ENCODE results near the gene VSIG10L2. TPM values are rescaled to one million over a fixed set of nuclear protein-coding genes. Genes with fewer than 3 reads are reported as not detected.

Gene VSIG10L2
- total RNA-seq, 1 experiment from 2014 or later: not detected

DNA sequence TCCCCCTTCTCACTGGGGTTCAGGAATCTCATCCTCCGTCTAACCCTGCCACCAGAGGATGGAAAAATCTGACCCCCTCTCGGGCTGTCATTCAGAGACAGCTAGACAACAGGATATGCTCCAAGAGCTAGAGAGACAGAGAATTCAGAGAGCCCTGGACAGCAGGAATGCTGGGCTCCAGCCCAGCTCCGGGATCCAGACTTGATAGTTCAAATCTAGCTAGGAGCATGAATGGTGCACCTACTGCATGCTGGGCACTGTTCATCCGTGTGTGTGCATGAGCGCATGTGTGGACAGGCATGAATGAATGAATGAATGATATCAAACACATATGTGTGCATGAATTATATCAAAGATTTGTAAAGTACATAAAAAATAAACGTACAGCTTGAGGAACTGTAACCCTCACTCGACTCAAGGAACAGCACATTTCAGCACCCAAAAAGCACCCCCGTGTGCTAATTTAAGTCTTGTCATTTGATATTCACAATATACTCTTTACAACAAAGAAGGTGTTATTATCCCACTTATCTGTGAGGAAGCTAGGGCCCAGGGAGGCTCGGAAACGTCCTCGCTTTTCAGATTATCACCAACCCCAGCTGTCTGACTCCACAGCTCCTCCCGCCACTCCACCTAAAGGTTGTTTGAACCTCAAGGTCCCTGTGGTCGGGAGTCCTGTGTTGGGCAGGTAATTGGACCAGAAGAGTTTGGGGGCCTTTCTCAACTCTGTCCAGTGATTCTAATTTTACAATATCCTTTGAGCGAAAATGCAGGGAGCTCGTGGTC is 640 bp upstream of the VSIG10L2 start:
- peaks cover 7 to 16% of the 10 kb centered on the region in 2 experiments for H3K4me1 ChIP-seq (ENCODE audit: control insufficient read depth in 1 of 2, insufficient read depth in 2 of 2, low read length in 2 of 2)
- no peak for ATAC-seq
- DNase-seq (ENCODE audit: low read depth, low spot score): no peak
- RAD21 ChIA-PET (ENCODE audit: low non-redundant PET in 1 of 2, low total read pairs in 2 of 2, uncharacterized antibody in 2 of 2, unreplicated experiment in 2 of 2): no interaction called here
- H2AFZ ChIP-seq (ENCODE audit: low read depth, low read length, poor library complexity, severe bottlenecking): no peak overlapping the region
- TF ChIP-seq FOSL1 (IDR thresholded peaks at IDR 0.05; ENCODE audit: low read depth) (no peak), SRF (IDR thresholded peaks at IDR 0.05; ENCODE audit: low read depth) (no peak), EZH2phosphoT487 (IDR thresholded peaks at IDR 0.05; ENCODE audit: borderline replicate concordance) (no peak), YY1 (IDR thresholded peaks at IDR 0.05; ENCODE audit: extremely low read depth, insufficient replicate concordance, low read depth, low read length) (no peak), ZFX (IDR thresholded peaks at IDR 0.05) (no peak), EZH2 (IDR thresholded peaks at IDR 0.05) (no peak), TCF7L2 (IDR thresholded peaks at IDR 0.05; ENCODE audit: borderline replicate concordance, extremely low read depth, insufficient read depth, insufficient read length) (no peak), ZNF274 (IDR thresholded peaks at IDR 0.05; ENCODE audit: low read depth, low read length) (no peak), POLR2AphosphoS5 (IDR thresholded peaks at IDR 0.05; ENCODE audit: low read depth, low read length) (no peak), CEBPB (IDR thresholded peaks at IDR 0.05; ENCODE audit: low read depth) (no peak)
- TF ChIP-seq, protein P1, sequence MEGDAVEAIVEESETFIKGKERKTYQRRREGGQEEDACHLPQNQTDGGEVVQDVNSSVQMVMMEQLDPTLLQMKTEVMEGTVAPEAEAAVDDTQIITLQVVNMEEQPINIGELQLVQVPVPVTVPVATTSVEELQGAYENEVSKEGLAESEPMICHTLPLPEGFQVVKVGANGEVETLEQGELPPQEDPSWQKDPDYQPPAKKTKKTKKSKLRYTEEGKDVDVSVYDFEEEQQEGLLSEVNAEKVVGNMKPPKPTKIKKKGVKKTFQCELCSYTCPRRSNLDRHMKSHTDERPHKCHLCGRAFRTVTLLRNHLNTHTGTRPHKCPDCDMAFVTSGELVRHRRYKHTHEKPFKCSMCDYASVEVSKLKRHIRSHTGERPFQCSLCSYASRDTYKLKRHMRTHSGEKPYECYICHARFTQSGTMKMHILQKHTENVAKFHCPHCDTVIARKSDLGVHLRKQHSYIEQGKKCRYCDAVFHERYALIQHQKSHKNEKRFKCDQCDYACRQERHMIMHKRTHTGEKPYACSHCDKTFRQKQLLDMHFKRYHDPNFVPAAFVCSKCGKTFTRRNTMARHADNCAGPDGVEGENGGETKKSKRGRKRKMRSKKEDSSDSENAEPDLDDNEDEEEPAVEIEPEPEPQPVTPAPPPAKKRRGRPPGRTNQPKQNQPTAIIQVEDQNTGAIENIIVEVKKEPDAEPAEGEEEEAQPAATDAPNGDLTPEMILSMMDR (IDR thresholded peaks at IDR 0.05 in 2 of 3, conservative IDR thresholded peaks at IDR 0.05 in 1 of 3; ENCODE audit: borderline replicate concordance in 1 of 3, insufficient read depth in 1 of 3, low read depth in 2 of 3, low read length in 2 of 3): no peak
- TF ChIP-seq, protein P2, sequence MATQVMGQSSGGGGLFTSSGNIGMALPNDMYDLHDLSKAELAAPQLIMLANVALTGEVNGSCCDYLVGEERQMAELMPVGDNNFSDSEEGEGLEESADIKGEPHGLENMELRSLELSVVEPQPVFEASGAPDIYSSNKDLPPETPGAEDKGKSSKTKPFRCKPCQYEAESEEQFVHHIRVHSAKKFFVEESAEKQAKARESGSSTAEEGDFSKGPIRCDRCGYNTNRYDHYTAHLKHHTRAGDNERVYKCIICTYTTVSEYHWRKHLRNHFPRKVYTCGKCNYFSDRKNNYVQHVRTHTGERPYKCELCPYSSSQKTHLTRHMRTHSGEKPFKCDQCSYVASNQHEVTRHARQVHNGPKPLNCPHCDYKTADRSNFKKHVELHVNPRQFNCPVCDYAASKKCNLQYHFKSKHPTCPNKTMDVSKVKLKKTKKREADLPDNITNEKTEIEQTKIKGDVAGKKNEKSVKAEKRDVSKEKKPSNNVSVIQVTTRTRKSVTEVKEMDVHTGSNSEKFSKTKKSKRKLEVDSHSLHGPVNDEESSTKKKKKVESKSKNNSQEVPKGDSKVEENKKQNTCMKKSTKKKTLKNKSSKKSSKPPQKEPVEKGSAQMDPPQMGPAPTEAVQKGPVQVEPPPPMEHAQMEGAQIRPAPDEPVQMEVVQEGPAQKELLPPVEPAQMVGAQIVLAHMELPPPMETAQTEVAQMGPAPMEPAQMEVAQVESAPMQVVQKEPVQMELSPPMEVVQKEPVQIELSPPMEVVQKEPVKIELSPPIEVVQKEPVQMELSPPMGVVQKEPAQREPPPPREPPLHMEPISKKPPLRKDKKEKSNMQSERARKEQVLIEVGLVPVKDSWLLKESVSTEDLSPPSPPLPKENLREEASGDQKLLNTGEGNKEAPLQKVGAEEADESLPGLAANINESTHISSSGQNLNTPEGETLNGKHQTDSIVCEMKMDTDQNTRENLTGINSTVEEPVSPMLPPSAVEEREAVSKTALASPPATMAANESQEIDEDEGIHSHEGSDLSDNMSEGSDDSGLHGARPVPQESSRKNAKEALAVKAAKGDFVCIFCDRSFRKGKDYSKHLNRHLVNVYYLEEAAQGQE (IDR thresholded peaks at IDR 0.05; ENCODE audit: low read depth): no peak
- CTCF ChIA-PET: interaction anchor here (0.9 kb wide), 1 partner anchor 9 kb away, joined by 3 read pairs; no protein-coding TSS in a partner anchor
- H4K20me1 ChIP-seq (ENCODE audit: insufficient read depth): no peaks in the 10 kb centered on the region
- peak overlapping the region; percentile 36; the same call in 1 of the 2 replicates for H3K4me2 ChIP-seq (ENCODE audit: low read length)
- BruUV-seq (replicated peaks): no TSS peak
- H3K9me3 ChIP-seq (ENCODE audit: control insufficient read depth in 1 of 2, insufficient read depth in 1 of 2, low read depth in 1 of 2, low read length in 2 of 2): no peaks in the 10 kb centered on the region
- POLR2A ChIA-PET: no interaction called here
- H3K79me2 ChIP-seq (ENCODE audit: insufficient read depth, low read length): no peaks in the 10 kb centered on the region
- no peak overlapping the region for H3K9ac ChIP-seq (ENCODE audit: low read length)
- H3K4me3 ChIP-seq (replicated peaks in 1 of 2; ENCODE audit: low read depth in 1 of 2, low read length in 2 of 2): no peak overlapping the region
- no peaks in the 10 kb centered on the region for H3K9me2 ChIP-seq (ENCODE audit: insufficient read depth)
- no peaks in the 10 kb centered on the region for H3K36me3 ChIP-seq (ENCODE audit: control insufficient read depth in 1 of 2, insufficient read depth in 2 of 2, low read length in 2 of 2)
- H3K27ac ChIP-seq (ENCODE audit: low read depth, low read length): no peak overlapping the region
- intact Hi-C loops (cut with micrococcal nuclease): no loop called here
- H3K27me3 ChIP-seq (ENCODE audit: insufficient read depth, low read length): no peaks in the 10 kb centered on the region
